HG03354 (cell line): ENCODE results near the gene TRIM62.

ENCODE experiments used
- ATAC-seq: cut with Tn5 transposase; IDR thresholded peaks from one replicate; pipeline ENCODE4 v1.9.1; 2021; ENCODE audit warnings: mild to moderate bottlenecking; ENCODE audit not compliant: unreplicated experiment, poor library complexity, severe bottlenecking

The TRIM62 gene

GRCh38 chr1:33163621-33164519, 18.0 kb downstream of the TRIM62 start:
- ATAC-seq, result no peak

GRCh38 chr1:33162141-33162540, 19.7 kb downstream of the TRIM62 start:
- no peak for ATAC-seq

- ATAC-seq, result no peak
Observed at GRCh38 chr1:33161061-33161681, 20.7 kb downstream of the TRIM62 start.

DNA sequence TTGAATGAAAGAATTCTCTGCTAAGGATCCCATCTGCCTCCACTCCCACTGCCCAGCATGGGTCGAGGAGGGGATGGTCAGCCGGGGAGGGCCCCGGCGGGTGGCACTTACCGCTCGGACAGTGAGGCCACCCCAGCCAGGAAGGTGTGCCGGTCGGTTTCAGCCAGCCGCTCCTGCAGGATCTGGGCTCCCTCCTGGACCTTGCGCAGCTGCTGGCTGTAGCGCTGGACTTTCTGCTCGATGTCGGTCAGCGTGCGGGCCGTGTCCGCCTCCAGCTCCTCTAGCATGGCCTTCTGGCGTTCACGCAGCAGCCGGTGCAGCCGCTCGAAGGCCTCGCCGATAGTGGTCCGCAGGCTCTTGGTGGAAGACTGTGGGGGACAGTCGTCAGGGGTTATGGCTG, 22.3 kb downstream of the TRIM62 start:
- no peak for ATAC-seq

- no peak for ATAC-seq
Observed at GRCh38 chr1:33158366-33158765, 23.5 kb downstream of the TRIM62 start.

DNA sequence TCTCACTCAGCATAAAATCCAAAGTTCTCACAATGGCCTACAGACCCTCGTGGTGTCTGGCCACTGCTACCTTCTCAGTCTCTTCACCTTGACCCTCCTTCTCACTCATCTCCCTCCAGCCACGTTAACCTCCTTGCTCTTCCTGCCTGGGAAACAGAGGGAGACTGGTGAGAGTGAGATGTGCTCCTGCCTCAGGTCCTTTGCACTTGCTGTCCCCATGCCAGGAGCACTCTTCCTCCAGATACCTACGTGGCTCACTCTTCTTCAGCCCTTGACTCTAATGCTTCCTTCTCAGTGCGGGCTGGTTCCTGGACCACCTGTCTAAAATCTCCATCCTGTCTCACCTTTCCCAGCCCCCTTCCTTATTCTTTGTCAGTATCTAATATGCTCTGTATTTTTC, 24.7 kb downstream of the TRIM62 start:
- no peak for ATAC-seq

- no peak for ATAC-seq
Observed at GRCh38 chr1:33155877-33156538, 25.8 kb downstream of the TRIM62 start.

DNA sequence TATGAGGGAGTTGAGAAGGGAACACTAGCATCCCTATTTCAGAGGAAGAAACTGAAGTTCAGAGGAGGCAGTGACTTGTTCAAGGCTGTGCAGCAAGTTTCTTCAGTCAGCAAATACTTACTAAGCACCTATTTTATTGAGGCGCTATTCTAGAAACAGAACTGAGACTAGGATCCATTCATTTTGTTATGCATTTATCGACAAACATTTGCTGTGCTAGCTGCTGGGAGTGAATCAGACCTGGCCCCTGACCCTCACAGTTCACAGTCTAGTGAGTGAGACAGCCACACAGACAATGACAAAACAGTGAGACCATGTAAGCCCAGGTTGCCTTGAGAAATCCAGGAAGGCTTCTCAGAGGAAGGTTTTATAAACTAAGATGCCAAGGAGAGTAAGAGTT, 28.2 kb downstream of the TRIM62 start:
- no peak for ATAC-seq

GRCh38 chr1:33152685-33153432, 29.0 kb downstream of the TRIM62 start:
- ATAC-seq, result no peak

GRCh38 chr1:33151116-33151515, 30.7 kb downstream of the TRIM62 start:
- no peak for ATAC-seq

- no peak for ATAC-seq
Observed at GRCh38 chr1:33150522-33150921, 31.3 kb downstream of the TRIM62 start.

DNA sequence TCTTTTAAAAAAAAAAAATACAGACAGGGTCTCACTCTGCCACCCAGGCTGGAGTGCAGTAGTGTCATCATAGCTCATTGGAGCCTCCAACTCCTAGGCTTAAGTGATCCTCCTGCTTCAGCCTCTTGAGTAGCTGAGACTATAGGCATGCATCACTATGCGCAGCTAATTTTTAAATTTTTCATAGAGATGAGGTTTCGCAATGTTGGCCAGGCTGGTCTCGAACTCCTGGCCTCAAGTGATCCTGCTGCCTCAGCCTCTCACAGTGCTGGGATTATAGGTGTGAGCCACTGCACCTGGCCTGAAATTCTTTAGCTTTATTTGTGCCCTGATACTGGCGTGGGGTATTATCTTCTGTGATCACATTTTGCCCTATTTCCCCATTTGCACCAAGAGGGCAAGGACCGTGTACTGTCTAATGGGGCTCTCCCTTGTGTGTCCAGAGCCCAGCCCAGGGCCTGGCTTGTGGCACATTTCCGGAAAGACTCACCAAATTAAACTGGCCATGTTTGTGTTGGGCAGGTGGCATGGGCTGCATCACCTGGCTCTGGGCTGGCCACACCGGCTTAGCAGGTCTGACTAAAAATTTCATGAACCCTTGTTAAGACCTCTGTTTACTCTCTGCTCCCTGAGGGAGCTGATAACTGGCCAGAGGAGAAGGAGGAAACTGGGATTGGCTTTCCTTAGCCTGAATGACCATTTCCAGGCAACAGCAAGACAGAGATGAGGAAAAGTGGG, 32.2 kb downstream of the TRIM62 start:
- ATAC-seq, result no peak

GRCh38 chr1:33148615-33149014, 33.2 kb downstream of the TRIM62 start:
- ATAC-seq, result no peak

- ATAC-seq, result no peak
Observed at GRCh38 chr1:33147997-33148314, 33.9 kb downstream of the TRIM62 start.

GRCh38 chr1:33147275-33147996, 34.4 kb downstream of the TRIM62 start:
- no peak for ATAC-seq

GRCh38 chr1:33146003-33146402, 35.8 kb downstream of the TRIM62 start:
- no peak for ATAC-seq

DNA sequence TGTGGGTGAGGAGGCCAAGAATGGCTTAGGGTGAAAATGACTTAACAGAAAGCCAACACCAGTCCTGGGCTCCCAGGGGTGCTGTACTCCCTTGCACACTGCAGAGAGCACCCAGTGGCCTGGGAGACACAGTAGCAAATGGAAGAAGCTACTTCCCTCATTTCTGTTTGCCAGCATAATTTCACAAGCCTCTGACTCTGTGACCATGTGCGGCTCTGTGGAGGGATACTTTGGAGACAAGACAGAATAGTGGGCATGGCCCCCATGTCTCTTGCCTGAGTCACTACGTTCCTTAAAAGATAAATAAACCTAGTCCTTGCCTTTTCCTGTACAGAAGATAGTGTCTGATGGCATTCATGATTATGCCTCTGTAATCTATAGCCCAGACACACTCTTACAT, 38.1 kb downstream of the TRIM62 start:
- ATAC-seq, result no peak

- no peak for ATAC-seq
Observed at GRCh38 chr1:33143176-33143575, 38.7 kb downstream of the TRIM62 start.

- ATAC-seq, result no peak
Observed at GRCh38 chr1:33142483-33143064, 39.3 kb downstream of the TRIM62 start.
